Neural progenitor cell (in vitro differentiated cells): ENCODE measurements around the gene MC1R.

ENCODE experiments used
- CTCF ChIP-seq: fragments of 200-600 bp; sonication (generic); IDR thresholded peaks from 2 replicates; pipeline ENCODE4 v1.5.1; 2017; ENCODE audit warnings: antibody characterized with exemption, mild to moderate bottlenecking
- EZH2 ChIP-seq: fragments of 200-600 bp; sonication (generic); IDR thresholded peaks from 2 replicates; pipeline ENCODE4 v1.6.1; 2017; ENCODE audit warnings: antibody characterized with exemption, mild to moderate bottlenecking, moderate library complexity
- EZH2phosphoT487 ChIP-seq: fragments of 200-600 bp; sonication (generic); IDR thresholded peaks from 2 replicates; pipeline ENCODE4 v1.6.1; 2017; ENCODE audit warnings: antibody characterized with exemption

- TF ChIP-seq CTCF (no peak), EZH2 (no peak), EZH2phosphoT487 (no peak)
These were observed 11.4 kb upstream of the MC1R start for GRCh38 chr16:89907055-89907814.
